Transverse colon (tissue), 4 donors: ENCODE results near the gene SUSD4.

ENCODE experiments used
- CTCF ChIP-seq, 5 experiments: fragments of 200-600 bp in 3 of 5; fragments of 450-650 bp in 2 of 5; sonication (generic) in 3 of 5; IDR thresholded peaks; 1 replicate in 2 of 5; 2 replicates in 3 of 5; pipeline ENCODE4 v1.5.1; 2016 to 2017; ENCODE audit warnings: antibody characterized with exemption in 5 of 5, inconsistent platforms in 3 of 5, mild to moderate bottlenecking in 2 of 5, moderate library complexity in 1 of 5
- EP300 ChIP-seq: sonication (generic); formaldehyde crosslinking; IDR thresholded peaks from one replicate; pipeline ENCODE4 v1.6.1; 2017; ENCODE audit warnings: antibody characterized with exemption, low read depth
- POLR2A ChIP-seq: fragments of 450-650 bp; IDR thresholded peaks from one replicate; pipeline ENCODE4 v1.6.1; 2016; ENCODE audit warnings: antibody characterized with exemption, mild to moderate bottlenecking, moderate library complexity
- POLR2AphosphoS5 ChIP-seq, 3 donors: sonication (generic); formaldehyde crosslinking; IDR thresholded peaks; one replicate each; pipeline ENCODE4 v1.6.1; 2016; ENCODE audit warnings: antibody characterized with exemption in 3 of 3

DNA sequence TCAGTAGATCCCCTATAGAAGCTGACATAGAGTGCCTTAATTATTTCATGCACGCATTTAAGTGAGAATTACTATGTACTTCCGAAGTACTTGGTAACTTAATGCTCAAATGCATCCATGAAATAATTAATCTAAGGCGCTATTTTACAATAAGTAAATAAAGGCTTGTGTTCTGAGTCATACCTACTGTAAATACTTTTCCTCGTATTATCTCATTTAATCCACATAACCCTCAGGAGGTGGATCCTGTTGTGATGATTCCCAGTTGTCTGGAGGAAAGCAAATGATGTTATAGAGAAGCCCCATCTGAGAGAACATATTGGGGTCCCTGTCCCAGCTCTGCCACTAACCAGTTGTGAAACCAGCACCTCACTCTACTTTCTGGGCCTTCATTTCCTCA lies 16.4 kb downstream of the SUSD4 start:
- TF ChIP-seq CTCF (IDR thresholded peaks at IDR 0.05) = no peak
- TF ChIP-seq POLR2A = no peak
- TF ChIP-seq POLR2AphosphoS5 (IDR thresholded peaks at IDR 0.05) = no peak
- TF ChIP-seq EP300 = no peak
